NCI-H2029 (cell line): ENCODE data around the gene DSCAM.
"Not testable (repeated sequence)": the region's sequence is repeated elsewhere in the genome, so short reads cannot be mapped to it uniquely, and the experiment has no call there.

Source experiments
- DNase-seq: peaks from one replicate; lab custom pipeline; 2025; lab: John Stamatoyannopoulos, UW

DSCAM gene

DNA sequence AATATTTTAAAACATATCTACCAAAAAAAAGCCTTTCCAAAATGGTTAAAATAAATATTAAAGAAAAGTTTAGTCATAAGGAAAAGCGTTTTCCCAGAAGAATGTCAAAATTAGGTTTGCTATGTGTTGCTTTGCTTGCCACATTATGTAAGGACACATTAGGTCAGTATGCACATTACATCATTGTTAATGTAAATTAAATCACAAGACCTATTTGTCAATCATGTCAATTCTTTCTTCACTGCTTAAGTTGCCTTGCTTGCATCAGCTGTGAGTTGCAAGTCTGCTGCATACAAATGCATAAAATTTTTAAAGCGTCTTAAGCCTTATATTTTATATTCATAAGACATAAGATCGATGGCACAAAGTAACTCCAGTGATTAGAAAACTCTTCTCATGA lies 530.9 kb downstream of the DSCAM start:
- DNase-seq = no peak

DNA sequence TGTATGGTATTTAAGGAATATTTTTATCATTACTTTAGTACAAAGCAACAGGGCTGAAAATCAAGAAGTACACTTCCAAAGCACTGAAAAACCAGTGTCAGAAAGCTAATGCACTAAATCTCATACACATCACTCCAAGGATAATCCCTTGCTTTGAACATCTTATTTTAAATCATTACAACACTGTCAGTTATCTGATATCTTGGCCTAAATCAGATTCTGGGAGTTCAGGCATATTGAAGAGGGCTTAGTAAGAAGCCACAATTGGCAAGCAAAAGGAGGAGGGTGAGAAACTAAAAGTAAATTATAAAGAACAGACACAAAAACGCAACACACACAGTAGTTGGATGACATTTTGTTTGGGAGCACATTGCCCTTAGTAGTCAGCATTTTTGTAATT lies 531.3 kb downstream of the DSCAM start:
- no peak for DNase-seq

DNA sequence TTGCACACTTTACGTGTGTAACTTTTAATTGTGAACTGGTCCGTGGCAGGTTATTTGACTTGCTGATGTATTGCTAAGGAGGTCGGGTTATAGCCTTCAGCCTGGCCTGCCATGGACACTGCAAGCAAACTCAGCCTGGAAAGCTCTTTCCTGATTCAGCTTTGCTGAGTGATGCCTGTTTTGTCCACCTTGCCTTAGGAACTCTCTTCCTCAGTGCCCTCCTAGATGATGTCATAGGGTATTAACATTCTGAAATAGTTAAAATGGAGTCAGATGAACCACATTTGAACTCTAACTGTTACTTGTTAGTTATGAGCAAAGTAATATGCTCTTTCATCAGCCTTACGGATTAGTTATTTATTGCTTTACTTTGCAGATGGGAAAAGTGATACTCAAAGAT lies 533.7 kb downstream of the DSCAM start:
- DNase-seq = no peak

DNA sequence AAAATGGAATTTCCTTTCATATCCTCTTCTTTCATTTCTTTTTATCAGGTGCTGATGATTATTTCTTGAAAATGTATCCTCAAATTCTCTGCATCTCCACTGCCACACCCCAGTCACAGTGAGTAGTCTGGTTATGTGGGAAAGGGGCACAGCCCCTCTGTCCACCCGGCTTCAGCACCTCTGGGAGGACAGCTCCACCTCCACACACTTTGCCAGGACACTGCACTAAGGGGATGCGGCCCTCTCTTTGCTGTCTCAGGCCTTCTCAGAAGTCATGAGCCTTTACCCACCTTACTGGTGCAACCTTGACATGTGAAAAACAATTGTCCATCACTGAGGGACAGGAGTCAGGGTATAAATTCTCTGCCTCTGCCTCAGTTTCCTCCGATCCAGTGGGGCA lies 546.7 kb downstream of the DSCAM start:
- DNase-seq = no peak

DNA sequence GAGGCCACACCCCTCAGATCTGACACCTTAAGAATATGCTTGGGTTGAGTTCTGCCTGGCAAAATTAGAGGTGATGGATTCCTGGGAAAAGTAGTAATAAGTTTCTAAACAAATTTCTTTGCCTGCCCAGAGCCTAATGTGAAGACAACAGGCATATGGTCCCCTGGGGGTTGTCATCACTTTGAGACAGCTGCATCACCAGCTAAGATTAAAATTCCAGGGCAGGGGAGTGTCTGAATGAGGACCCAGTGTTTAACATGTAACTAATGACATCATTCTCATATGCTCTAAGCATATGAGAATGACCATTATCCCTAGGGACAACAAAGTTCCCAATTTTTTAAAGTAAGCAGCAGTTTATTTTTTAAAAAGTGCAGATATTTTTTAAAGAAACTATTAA lies 547.5 kb downstream of the DSCAM start:
- no peak for DNase-seq

DNA sequence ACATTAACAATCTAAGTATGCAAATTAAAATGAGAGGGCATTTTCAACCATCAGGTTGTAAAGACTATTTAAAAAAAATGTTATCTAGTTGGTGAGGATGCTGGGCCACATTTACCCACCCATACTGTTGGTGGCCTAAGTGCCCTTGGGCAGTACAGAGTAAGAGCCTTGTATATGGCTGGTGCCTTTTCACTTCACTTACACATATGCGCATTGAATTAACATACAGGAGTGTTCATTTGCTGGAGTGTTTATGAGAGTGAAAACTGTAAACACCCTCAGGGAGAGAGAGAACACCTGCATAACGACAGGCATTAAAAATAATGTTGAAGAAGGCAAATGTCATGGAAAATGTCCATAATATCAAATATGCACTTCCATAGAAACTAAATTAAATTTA lies 552.6 kb downstream of the DSCAM start:
- DNase-seq = no peak

DNA sequence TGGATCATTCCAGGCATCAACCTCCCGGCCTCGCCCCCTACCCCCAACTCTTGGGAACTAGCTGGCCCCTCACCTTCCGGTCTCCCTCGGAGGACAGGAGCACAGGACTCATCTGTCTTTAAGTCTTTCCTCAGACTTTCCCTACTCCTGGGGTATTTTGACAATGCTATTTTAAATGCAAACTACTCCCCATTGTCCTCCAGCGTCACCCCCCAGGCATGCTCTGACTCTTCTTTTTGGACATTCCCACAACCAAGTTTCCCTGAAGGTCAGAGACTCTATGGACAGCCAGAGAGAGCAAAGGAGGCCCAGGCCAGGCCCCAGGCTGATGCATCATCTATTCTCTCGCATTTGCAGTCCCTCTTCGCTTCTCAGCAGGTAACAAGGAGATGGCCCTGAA lies 555.4 kb downstream of the DSCAM start:
- no peak for DNase-seq

DNA sequence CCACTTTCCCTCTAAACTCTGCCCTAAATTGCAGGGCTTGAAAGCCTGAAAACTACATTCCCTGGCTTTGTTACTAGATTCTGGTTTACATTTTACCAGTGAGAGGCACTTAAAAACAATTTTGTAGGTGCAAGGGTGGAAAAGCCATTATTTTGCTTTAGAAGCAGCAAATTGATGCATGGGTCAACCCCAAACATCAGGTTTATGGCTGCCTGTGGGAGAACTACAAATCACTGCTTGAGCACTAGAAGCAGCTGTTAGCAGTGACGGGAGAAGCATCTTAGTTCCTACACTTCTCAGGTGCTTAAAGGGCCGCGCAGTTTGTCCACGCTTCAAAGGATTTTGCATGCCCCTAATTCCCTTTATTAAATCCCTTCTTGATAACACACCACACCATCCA lies 562.5 kb downstream of the DSCAM start:
- DNase-seq = no peak

DNA sequence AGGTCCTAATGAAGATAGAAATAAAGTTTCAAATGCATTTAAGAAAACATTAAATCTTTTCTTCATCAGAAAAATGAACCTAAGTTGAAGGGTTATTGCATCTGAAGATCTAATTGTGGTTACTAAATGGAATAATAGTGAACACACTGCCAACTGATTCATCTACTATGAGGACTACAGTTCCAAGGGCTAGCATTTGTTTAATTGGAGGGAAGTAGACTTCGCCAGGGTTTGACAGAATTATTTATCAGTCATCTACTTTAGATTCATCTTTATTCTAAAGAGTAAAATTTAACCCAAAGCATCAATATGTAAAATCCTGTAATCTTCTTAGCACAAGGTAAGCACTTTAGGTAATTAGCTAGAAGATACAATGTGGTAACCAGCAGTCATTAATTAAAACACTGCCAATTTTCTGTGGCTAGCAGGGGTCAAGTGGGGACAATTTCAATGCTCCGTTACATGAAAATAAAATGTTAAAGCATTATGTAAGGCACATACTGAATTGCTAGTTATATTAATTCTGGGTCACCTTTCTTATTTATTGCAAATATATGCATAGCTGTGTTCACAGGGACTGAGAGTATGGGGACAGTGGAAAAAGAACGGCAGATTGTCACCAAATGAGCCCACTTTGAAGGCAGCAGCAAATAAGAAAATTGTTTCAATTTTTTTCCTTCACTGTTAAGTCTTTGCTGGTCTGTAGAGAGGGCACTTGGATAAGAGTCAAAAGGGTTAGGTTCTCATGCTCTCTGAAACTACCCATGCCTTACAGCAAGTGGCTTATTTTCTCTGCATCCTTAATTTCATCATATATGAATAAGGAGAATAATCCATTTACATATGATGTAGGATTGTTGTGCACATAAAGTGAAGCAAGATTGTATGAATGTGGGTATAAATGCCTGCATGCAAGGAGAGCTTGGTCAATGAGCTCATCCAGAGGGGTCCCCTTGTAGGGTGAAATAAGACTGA lies 563.8 kb downstream of the DSCAM start:
- DNase-seq = no peak

DNA sequence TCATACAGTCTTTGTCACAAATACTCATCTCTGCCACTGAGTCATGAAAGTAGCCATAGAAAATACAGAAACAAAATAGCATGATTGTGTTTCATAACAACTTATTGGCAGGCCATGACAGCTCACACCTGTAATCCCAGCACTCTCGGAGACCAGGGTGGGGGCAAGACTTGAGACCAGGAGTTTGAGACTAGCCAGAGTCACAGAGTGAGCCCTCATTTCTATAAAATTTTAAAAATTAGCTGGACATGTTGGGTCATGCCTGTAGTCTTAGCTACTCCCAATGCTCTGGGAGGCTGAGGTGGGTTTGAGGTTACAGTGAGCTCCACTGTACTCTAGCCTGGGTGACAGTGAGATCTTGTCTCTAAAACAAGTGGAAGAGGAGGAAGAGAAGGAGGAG lies 568.6 kb downstream of the DSCAM start:
- DNase-seq = no peak

DNA sequence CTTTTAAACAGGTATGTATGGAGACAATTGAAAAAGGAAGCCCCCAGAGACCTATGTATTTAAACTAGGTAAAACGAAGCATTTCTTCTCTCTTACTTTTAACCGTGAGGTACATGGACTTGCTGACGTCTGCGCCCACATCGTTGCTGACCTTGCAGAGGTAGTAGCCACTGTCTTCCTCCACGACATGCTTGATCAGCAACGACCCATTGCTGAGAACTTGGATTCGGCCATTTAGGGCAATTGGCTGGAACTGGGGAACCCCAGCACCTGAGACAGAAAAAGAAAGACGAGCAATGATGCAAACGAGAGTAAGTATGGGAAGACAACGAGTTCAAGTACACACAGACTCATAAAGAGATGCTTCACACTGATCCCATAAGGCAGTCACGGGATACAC lies 571.0 kb downstream of the DSCAM start:
- DNase-seq = no peak

DNA sequence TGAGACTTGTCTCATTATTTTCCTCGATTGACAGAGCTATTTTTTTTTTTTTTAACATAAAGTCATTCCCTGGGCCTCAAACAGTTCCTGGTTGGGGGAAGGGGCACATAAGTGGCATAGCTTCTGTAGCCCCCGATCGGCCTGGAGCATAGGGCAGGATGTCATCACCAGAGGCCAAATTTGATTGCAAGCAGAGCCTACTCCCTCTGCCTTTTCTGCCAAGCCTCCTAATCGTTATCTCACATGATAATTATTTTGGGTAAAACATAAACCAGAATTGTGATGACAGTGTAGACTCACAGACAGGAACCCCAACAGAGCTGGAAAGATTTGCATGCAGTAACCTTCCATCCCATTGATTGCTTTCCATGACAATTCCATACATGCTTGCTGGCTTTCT lies 574.9 kb downstream of the DSCAM start:
- no peak for DNase-seq

DNA sequence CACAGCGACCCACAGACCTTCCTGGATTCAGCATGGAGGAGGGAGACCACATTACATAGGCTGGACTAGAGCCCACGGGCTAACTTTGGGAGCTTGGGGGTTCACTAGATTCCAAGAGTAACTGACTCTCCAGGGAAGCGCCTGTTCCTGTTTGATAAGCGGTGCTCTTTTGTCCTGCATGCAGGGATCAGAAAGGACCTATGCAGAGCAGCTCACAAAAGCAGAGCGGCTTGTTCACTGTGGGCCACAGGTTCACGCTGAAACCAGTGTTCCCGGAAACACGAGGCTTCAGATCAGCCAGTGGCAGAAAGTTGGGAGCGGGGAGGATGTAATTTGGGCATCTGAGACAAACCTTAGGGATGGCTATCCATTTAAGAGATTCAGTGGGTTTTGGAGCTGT lies 575.8 kb downstream of the DSCAM start:
- no peak for DNase-seq

DNA sequence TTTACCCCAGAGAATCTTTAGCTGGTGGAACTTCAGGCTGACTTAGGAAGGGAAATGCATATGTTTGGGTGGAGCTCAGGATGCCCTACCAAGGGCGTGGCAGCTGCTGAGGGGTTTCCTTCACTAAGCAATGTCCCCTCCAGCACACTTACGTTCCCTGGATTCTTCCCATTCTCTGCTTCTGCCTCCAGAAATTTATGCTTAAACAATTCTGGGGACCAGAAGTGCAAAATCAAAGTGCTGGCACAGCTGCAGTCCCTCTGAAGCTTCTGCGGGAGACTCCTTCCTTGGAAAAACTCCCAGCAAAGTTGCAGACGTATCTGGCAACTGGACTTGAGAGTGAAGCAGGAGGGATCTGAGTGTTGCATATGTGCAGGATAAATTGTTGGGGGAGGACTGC lies 576.9 kb downstream of the DSCAM start:
- DNase-seq = no peak

DNA sequence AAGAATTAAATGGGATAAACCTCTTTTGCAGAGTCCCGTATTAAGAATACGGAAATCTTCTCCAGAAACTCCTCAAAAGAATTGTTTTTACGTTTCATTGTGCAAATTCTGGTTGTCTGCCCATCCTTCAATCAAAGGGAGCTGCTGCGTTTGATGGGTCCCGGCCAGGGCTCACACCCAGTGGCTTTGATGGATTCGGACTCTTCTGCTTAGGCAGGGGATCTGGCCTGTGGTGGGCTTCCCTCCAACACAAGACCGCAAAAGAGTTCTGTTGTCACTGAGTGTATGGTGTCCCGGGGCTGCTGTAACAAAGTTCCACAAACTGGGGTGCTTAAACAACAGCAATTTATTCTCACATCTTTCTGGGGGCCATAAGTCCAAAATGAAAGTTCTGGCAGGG lies 577.7 kb downstream of the DSCAM start:
- no peak for DNase-seq

DNA sequence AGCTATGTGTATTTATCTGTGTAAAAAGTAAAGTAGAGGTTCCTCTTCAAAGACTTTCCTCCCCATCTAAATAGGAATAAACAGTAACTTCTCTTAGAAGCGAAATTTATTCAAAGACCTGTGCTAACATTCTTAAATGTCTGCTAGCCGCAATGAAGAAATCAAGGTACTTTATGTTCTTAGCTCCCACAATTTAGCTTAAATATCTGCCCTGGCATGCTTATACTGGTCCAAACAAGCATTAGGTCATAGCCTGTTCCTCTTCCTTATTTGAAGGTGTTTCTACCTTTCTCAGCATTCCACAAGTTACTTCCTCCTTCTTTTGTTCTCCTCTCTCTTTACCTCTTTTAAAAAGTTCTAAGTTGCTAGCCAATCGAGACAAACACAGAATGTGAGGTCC lies 588.5 kb downstream of the DSCAM start:
- DNase-seq = not testable (repeated sequence)

DNA sequence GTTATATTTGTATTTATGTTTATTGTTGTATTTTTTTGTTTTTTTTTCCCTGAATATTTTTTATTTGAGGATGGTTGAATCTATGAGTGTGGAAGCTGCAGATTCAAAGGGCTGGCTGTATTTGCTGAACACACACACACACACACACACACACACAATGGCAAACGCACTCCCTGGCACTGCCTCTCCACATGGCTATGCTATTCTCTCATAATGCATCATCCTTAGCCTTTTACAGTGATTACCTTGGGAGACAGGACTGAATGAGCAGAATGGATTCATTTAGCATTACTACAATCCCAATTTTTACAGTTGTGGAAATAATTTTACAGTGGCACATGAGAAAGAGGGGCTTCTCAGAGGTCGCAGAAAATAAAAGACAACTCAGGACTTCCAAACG lies 589.6 kb downstream of the DSCAM start:
- DNase-seq = no peak

DNA sequence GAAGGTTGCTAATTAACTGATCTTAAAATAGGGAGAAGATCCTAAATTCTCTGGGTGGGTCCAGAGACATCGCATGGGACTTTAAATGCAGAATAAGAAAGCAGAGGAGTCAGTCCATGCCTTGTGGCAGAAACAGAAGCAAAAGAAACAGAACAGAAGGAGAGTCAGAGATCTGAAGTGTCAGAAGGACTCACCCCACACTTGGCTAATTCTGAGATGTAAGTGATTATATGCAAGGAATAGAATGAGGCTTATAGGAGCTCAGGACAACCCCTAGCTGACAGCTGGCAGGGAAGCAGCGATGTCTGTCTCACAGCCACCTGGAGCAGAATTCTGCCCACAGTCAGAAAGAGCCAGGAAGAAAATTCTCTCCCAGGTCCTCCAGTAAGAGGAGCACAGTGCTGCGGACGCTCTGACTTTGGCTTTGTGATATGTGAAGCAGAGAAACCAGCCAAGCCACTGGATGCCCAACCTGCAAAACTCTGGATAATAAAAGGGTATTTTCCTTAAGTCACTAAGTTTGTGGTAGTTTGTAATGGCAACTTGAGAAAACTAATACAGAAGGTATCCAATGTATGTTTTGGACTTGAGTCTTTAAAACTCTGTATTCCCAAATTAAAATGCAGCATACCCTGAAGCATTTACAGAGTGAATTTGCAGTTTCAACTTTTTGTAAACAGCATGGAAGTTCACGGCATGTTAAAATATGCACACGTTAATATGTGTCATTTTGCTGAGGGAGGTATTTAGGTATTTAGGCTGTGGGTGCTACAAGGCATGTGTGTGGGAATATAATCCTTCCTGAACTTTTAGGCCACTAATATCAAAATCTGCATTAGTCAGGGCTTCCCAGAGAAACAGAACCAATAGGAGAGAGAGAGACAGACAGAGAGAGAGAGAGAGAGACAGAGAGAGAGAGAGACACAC lies 591.2 kb downstream of the DSCAM start:
- no peak for DNase-seq

DNA sequence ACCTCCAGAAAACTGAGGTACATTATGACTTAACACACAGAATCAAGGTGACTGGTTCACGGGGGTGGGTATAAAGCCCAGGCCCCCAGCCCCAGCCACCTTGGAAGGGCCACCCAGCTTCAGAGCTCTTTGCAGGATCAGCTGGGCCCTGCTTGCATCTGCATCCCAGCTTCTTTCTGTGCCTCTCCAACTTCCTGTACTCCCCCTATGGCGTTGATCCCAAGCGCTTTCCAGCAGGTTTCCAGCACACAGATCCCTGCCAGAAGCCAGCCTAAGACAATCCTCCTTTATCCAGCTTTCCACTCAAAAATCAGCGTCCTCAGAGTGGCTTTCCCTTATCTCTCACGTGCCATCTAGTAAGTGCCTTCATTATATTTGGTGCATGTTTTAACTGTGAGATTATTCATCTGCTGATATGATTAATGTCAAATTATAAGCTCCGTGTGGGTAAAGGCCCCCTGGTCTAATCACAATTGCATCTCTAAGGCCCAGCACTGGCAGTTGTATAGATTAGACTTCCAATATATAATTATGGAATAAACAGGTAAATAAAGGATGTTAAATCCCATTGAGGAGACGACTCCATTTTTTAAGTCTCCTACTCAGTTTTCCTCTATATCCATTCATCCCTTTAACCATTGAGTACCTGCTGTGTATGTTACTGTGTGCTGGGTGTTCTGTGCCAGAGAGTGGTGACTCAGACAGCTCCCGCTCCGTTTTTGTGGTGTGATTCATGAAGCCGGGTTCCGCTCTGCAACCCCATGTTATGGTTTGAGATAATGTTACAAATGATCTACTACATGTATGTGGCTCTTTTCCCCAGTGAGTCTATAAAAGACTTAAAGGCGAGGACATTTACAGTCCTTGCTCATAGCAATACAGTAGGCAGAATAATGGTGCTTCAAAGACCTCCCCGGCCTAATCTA lies 592.2 kb downstream of the DSCAM start:
- no peak for DNase-seq

DNA sequence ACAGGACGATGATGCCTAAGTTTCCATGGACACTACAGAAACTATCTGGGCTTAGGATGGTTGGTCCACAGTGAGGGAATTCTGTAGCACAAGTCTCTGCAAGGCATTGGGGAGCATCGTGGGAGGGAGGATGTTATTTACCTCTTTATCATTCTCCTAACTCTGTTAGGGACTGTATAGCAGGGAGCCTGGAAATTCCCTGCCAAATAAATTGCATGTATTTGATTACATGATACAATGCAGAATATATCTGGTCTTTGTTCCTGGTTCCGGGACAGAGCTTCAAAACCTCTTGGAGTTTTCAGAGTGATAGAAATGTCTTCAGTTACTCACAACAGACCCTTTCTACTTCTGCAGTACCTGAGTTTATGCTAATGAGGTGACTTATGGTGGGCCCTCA lies 593.8 kb downstream of the DSCAM start:
- no peak for DNase-seq

DNA sequence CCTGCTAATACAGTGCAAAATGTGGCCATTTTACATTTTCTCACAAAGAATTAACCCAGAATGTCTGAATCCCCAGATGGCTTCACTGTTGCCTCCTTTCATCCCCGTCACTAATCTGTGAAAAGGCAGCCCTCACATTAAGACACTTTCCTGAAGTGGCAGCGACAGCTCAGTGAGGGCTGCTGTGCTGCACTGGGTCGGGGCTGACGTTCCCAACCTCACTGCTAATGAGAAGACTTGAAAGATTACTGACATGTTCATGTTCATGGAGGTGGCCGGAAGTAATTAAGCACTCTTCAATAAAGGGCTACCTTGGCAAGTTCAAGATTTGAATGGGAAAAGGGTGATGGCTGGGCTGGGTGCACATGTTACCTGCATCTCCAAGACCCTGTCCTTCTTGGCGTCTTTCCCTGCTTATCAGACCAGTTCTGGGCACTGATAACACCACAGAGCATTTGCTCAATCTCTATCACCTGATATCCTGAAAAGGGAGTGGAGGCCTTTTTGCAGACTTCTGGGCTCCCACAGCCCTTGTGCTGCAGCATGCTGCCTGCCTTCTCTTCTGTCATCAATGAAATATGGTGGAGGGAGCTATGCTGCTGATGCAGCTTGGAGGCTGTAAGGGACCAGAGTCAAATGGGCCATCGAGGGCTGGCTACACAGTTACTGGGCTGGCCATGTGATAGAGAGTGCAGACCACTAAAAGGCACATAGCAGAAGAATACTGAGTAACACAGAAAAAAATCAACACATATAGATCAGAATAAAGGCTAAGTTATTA lies 596.3 kb downstream of the DSCAM start:
- no peak for DNase-seq
